Middle frontal gyrus (tissue), 1 donor: ENCODE results near the gene TMED4.

Experiments
- DNase-seq: peaks from one replicate; pipeline ENCODE4 v3.0.0-alpha.2; 2015; ENCODE audit warnings: low spot score; ENCODE audit errors: extremely low spot score

TMED4 gene

DNA sequence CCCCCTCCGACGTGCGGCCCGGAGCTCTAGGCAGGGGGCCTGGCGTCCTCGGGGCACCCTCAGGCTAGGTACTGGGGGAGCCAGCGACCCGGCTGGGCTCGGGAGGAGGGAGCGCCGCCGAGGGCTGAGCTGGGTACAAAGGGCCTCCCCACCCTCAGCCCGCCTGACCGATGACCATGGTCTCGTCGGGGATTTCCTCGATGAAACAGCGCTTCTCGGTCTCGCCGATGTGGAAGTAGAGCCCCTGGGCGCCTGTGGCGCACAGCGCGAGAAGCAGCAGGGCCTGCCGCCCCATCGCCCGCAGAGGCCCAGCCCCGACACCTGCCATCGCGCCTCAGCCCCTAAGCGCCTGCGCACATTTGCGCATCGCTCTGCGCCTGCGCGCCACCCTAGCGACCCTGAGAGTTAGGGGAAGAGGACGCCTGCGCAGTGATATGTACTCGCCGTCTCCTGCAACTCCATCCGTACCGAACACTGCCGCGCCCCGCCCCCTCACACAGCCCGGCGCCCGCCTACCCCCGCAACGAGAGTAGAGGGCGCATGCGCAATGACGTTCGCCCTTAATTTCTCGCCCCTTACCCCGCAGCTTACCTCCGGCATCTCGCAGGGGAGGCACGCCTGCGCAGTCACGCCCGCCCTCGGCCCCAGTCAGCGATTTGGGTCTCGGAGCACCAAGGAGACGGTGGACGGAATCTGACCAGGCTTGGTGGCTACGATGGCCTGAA, at the start of gene TMED4:
Gene TMED4, minus strand, starts transcription at position 353 of the 725 bp plus-strand sequence. Its CDS starts 25 bp downstream, at position 328.
- DNase-seq = peak; percentile 99

- no peak for DNase-seq
These were observed 49.6 kb upstream of the TMED4 start for GRCh38 chr7:44631458-44632115.

DNA sequence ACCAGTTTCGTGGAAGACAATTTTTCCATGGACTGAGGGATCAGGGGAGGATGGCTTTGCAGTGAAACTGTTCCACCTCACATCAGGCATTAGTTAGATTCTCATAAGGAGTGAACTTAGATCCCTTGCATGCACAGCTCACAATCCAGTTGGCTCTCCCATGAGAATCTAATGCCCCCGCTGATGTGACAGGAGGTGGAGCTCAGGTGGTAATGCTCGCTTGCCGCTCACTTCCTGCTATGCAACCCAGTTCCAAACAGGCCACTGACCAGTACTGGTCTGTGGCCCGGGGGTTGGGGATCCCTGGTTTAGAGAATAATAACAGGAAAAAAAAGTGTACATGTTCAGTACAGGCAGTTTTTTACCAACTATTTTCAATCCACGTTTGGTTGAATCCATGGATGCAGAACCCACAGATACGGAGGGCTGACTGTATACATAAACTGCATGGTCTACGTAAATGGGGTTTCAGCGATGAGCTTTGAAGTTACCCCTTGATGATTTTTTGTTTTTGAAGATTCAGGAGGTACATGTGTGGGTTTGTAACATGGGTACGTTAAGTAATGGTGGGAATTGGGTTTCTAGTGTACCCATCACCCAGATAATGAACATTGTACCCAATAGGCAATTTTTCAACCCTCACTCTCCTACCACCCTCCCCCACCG, 48.9 kb upstream of the TMED4 start:
- no peak for DNase-seq

DNA sequence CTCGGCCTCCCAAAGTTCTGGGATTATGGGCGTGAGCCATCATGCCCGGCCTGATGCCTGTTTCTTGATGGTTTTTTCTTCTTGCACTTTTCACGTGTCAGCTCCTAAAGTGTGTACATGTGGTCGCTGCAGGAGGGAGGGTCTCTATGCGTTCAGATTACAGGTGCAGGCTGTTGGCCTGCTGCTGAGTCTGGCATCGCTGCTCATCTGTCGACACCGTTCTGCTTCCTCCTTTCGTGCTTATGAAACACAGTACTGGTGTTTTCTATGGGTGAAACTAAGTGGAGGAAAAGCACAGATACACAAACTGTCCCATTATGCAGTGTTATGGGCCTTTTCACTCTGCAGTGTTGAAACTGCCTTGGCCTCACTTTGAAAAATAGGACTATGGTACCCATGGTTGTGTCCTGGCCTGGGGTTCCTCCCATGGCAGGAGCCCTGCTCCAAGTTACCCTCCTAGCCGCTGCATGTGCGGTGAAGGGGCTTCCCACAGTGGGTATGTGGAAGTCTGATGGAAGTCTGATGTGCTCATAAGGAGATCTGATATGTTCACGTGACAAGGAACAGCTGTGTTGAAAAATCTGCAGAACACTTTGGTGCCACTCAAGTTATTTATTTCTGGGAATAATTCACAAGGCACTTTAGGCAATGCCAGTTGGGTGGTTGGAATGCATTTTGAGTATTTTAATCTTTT, 47.9 kb upstream of the TMED4 start:
- DNase-seq = no peak

DNA sequence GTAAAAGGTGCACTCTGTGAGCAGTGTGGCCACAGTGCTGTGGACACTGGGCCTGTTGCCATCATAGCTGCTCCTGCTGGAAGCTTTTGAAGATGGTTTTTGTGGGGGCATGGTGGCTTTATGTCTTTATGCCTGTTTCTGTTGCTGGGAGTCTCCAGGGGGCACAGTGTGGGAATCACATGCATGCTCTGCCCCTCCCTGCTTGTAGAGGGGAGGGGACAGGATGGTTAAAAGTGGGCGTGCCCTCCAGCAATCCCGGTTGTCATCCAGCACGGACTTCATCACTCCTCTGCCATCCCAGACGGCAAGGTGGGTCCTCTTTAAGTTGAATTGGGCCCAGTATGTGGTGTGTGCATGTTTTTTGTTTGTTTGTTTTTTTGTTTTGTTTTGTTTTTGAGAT, 44.6 kb upstream of the TMED4 start:
- DNase-seq = no peak

GRCh38 chr7:44625526-44626471, 43.8 kb upstream of the TMED4 start:
- DNase-seq = no peak

GRCh38 chr7:44624318-44624717, 42.3 kb upstream of the TMED4 start:
- DNase-seq = no peak

DNA sequence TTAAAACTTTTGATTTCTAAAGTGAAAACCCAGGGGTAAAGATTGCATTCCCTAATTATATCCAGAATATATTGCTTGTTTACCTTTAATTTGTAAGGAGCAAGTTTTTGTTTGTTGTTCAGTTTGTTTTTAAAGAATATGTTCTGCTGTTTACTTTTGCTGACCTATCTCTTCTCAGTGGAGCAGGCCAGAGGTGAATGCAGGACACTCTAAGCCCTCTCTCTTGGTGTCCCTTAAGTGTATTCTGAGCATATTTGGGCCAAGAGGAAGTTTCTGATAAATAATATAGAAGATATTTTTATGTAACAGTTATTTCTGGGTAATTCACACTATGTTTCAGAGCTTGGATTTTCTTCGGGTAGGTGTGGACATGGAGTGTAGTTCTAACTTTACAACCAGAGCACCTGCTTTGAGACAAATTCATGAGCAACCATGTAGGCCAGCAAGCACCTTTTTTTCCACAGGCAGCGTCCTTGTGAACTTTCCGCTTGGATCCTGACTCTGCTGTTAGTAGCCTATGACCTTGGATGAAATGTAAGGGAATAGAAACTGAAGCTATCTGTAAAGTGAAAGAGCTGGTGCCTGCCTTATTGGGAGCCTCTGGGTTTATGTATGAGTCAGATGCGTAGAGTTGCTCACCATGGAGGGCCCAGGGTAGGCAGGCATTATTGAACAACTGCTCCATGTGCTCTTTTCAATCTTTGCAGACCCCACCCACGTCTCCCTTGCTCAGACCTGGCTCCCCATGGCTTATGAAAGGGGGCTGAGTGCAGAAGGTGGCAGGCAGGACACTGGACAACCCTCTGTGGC, 40.5 kb upstream of the TMED4 start:
- DNase-seq = no peak

- DNase-seq = no peak
These were observed 39.7 kb upstream of the TMED4 start for GRCh38 chr7:44621750-44622103.

GRCh38 chr7:44621034-44621749, 39.2 kb upstream of the TMED4 start:
- DNase-seq = no peak

DNA sequence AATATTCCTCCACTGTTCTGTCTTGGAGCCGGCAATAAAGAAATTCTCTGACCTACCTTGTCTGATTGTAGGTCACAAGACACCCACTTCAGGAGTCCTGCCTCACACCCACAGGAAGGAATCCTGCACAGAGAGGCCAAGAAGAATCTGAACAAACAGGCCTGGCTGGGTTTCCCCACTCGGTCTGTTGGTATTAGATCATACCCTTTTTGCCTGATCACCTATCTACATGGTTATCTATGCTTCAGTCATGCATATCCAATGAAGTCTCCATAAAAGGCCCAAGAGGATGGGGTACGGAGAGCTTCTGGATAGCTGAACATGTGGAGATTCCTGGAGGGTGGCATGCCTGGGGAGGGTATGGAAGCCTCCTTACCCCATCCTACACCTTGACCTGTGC, 36.7 kb upstream of the TMED4 start:
- DNase-seq = no peak

DNA sequence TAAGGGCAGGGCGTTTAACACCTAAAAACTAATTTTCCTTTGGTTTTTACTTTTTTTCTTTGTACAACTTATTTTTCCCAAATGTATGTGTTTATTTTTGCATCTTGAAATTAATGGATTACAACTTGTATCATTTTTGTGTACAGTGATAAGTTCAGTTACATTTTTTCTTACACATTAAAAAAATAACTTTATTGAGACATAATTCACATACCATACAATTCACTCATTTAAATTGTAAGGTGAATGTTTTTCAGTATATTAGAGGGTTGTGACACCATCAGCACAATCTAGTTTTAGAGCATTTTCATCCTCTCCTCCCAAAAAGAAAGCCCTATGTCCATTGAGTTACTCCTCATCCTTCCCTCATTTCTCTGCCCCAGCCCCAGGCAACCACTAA, 36.0 kb upstream of the TMED4 start:
- no peak for DNase-seq

DNA sequence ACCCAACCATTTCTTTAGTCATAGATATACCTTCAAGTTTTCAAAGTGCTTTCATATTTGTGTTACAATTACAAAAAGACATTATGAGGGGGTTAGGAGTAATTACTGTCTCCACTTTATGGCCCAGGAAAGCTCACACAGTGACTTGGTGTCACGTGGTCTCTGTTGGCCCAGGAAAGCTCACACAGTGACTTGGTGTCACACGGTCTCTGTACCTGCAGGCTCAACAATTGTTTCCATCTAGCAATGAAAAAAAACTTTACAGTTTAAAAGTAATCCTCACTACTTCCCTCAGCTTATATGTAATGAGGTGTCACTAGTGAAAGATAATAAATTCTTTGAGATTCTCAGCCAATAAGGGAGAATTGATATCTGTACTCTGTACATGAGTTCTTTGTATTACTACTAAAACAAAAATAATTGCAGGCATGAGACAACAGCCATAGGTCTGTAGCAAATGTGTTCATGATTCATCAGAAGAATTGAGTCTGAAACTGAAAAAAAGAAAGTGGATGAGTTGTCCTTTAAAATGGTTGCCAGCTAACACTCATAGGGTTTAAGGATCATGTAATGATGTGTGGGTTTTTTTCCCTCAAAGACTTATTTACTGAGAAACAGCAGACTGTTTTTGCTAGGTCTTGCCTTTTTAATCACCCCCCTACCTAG, 35.3 kb upstream of the TMED4 start:
- no peak for DNase-seq

- DNase-seq = no peak
These were observed 34.5 kb upstream of the TMED4 start for GRCh38 chr7:44616545-44616944.

- DNase-seq = no peak
These were observed 33.8 kb upstream of the TMED4 start for GRCh38 chr7:44615793-44616192.

- no peak for DNase-seq
These were observed 33.1 kb upstream of the TMED4 start for GRCh38 chr7:44615149-44615611.

GRCh38 chr7:44609829-44610228, 27.8 kb upstream of the TMED4 start:
- DNase-seq = no peak

DNA sequence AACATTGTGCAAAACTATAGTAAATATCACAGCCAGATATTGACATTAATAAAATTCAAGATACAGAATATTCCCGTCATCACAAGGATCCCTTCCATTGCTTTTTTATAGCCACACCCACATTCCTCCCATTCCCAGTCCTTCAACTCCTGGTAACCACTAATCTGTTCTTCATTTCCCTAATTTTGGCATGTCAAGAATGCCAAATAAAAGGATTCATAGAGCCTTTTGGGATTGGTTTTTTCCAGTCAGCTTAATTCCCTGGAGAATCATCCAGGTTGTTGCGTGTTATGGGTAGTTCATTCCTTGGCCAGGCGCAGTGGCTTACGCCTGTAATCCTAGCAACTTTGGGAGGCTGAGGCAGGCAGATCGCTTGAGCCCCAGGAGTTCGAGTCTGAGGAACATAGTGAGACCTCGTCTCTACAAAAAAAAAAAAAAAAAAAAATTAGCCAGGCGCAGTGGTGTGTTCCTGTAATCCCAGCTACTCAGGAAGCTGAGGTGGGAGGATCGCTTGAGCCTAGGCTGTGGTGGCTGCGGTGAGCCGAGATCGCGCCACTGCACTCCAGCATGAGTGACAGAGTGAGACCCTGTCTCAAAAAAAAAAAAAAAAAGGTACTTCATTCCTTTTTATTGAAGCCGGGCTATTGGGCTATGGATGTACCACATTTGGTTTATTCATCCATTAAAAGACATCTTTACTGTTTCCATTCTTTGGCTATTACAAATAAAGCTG, 27.1 kb upstream of the TMED4 start:
- no peak for DNase-seq
